Neural progenitor cell (in vitro differentiated cells): ENCODE results near the gene SREBF1. TPM values are rescaled to one million over a fixed set of nuclear protein-coding genes. Genes with fewer than 3 reads are reported as not detected.

Experiments used
- DNase-seq: peaks from one replicate; pipeline ENCODE4 v3.0.0-alpha.2; 2016; ENCODE audit warnings: low spot score
- H2AFZ ChIP-seq: fragments of 200-600 bp; sonication (generic); replicated peaks from 2 replicates; pipeline ENCODE4 v1.6.1; 2016; ENCODE audit warnings: antibody characterized with exemption
- H3F3A ChIP-seq: fragments of 200-600 bp; sonication (generic); 2 replicates; pipeline ENCODE4 v1.6.1; 2016; ENCODE audit warnings: antibody characterized with exemption, low read depth
- H3K27ac ChIP-seq: fragments of 200-600 bp; sonication (generic); 2 replicates; pipeline ENCODE4 v1.5.1; 2016; ENCODE audit warnings: mild to moderate bottlenecking
- H3K27me3 ChIP-seq: fragments of 200-600 bp; sonication (generic); 2 replicates; pipeline ENCODE4 v1.6.1; 2016; ENCODE audit warnings: mild to moderate bottlenecking, moderate library complexity
- H3K36me3 ChIP-seq: fragments of 200-600 bp; sonication (generic); 2 replicates; pipeline ENCODE4 v1.5.1; 2016
- H3K4me1 ChIP-seq: fragments of 200-600 bp; sonication (generic); 2 replicates; pipeline ENCODE4 v1.6.1; 2016; ENCODE audit warnings: mixed run types
- H3K4me2 ChIP-seq: fragments of 200-600 bp; sonication (generic); 2 replicates; pipeline ENCODE4 v1.6.1; 2016
- H3K4me3 ChIP-seq: fragments of 200-600 bp; sonication (generic); 2 replicates; pipeline ENCODE4 v1.5.1; 2016
- H3K79me2 ChIP-seq: fragments of 200-600 bp; sonication (generic); 2 replicates; pipeline ENCODE4 v1.6.1; 2016; ENCODE audit warnings: low read depth
- H3K9ac ChIP-seq: fragments of 200-600 bp; sonication (generic); 2 replicates; pipeline ENCODE4 v1.6.1; 2016
- H3K9me3 ChIP-seq: fragments of 200-600 bp; sonication (generic); 2 replicates; pipeline ENCODE4 v1.5.1; 2016; ENCODE audit warnings: low read depth
- H4K20me1 ChIP-seq: fragments of 200-600 bp; sonication (generic); 2 replicates; pipeline ENCODE4 v1.6.1; 2016; ENCODE audit warnings: low read depth
- H3K27ac Mint-ChIP-seq: 3 replicates; pipeline ENCODE4 v1.8.0; 2021; ENCODE audit warnings: mixed read lengths
- H3K27me3 Mint-ChIP-seq: 2 replicates; pipeline ENCODE4 v1.8.0; 2022; ENCODE audit warnings: low read depth, mild to moderate bottlenecking, inconsistent platforms, moderate library complexity, mixed read lengths; ENCODE audit not compliant: insufficient read depth
- H3K36me3 Mint-ChIP-seq: 3 replicates; pipeline ENCODE4 v1.8.0; 2021; ENCODE audit warnings: mixed read lengths
- H3K4me1 Mint-ChIP-seq: 3 replicates; pipeline ENCODE4 v1.8.0; 2021; ENCODE audit warnings: mixed read lengths
- H3K4me3 Mint-ChIP-seq: 3 replicates; pipeline ENCODE4 v1.8.0; 2021; ENCODE audit warnings: mild to moderate bottlenecking, moderate library complexity, mixed read lengths
- H3K9me3 Mint-ChIP-seq: 3 replicates; pipeline ENCODE4 v1.8.0; 2020; ENCODE audit warnings: mixed read lengths
- CTCF ChIP-seq: fragments of 200-600 bp; sonication (generic); IDR thresholded peaks from 2 replicates; pipeline ENCODE4 v1.5.1; 2017; ENCODE audit warnings: antibody characterized with exemption, mild to moderate bottlenecking
- EZH2 ChIP-seq: fragments of 200-600 bp; sonication (generic); IDR thresholded peaks from 2 replicates; pipeline ENCODE4 v1.6.1; 2017; ENCODE audit warnings: antibody characterized with exemption, mild to moderate bottlenecking, moderate library complexity
- EZH2phosphoT487 ChIP-seq: fragments of 200-600 bp; sonication (generic); IDR thresholded peaks from 2 replicates; pipeline ENCODE4 v1.6.1; 2017; ENCODE audit warnings: antibody characterized with exemption
- total RNA-seq: library from RNA; depleted of rRNA; stranded (reverse); fragments of >200 nt; gene quantifications from 2 replicates; pipeline ENCODE4 v1.2.3, GENCODE V29; 2015; ENCODE audit warnings: low replicate concordance

Gene SREBF1
- total RNA-seq, 1 donor from 2014 or later, result 12.7 TPM

GRCh38 chr17:17768424-17769088, 68.2 kb downstream of the SREBF1 start:
- no peak overlapping the region for H3K4me2 ChIP-seq
- peak overlapping the region; percentile 97 for H3K27ac Mint-ChIP-seq

GRCh38 chr17:17767887-17768418, 68.8 kb downstream of the SREBF1 start:
- Histone ChIP-seq H3K4me3 (no peak overlapping the region), H4K20me1 (peaks cover 90% of the 10 kb centered on the region), H3K4me2 (peak overlapping the region; percentile 67), H3K9me3 (no peaks in the 10 kb centered on the region), H3K27me3 (no peaks in the 10 kb centered on the region), H3K4me1 (peaks cover 55% of the 10 kb centered on the region), H2AFZ (no peak overlapping the region), H3K9ac (no peak overlapping the region), H3K79me2 (peaks cover 10% of the 10 kb centered on the region), H3K27ac (peak overlapping the region; percentile 79), H3K36me3 (no peaks in the 10 kb centered on the region), H3F3A (peaks cover 17% of the 10 kb centered on the region)
- peak overlapping the region; percentile 98 for H3K27ac Mint-ChIP-seq
- peak overlapping the region; percentile 52 for H3K4me3 Mint-ChIP-seq
- no peaks in the 10 kb centered on the region for H3K9me3 Mint-ChIP-seq
- DNase-seq, result no peak
- H3K36me3 Mint-ChIP-seq, result peaks cover 6% of the 10 kb centered on the region
- H3K4me1 Mint-ChIP-seq, result peaks cover 84% of the 10 kb centered on the region
- no peak for TF ChIP-seq EZH2
- TF ChIP-seq EZH2phosphoT487, result no peak
- TF ChIP-seq CTCF, result no peak
- H3K27me3 Mint-ChIP-seq, result peaks cover 9% of the 10 kb centered on the region

More at GRCh38 chr17:17768424-17769088, 68.2 kb downstream of the SREBF1 start:
- Mint-ChIP-seq H3K27me3 (peaks cover 9% of the 10 kb centered on the region), H3K36me3 (peaks cover 6% of the 10 kb centered on the region), H3K4me1 (peaks cover 83% of the 10 kb centered on the region), H3K9me3 (no peaks in the 10 kb centered on the region), H3K4me3 (peak overlapping the region; percentile 52)
- H3K4me1 ChIP-seq, result peaks cover 51% of the 10 kb centered on the region
- H3K27ac ChIP-seq, result no peak overlapping the region
- no peaks in the 10 kb centered on the region for H3K27me3 ChIP-seq
- DNase-seq, result no peak
- peaks cover 89% of the 10 kb centered on the region for H4K20me1 ChIP-seq
- no peak overlapping the region for H2AFZ ChIP-seq
- H3F3A ChIP-seq, result peaks cover 13% of the 10 kb centered on the region
- peaks cover 10% of the 10 kb centered on the region for H3K79me2 ChIP-seq
- no peak overlapping the region for H3K4me3 ChIP-seq
- TF ChIP-seq EZH2phosphoT487, result no peak
- no peaks in the 10 kb centered on the region for H3K36me3 ChIP-seq
- no peaks in the 10 kb centered on the region for H3K9me3 ChIP-seq
- no peak overlapping the region for H3K9ac ChIP-seq

- H3K9me3 ChIP-seq, result no peaks in the 10 kb centered on the region
- H3K36me3 ChIP-seq, result no peaks in the 10 kb centered on the region
- H3K79me2 ChIP-seq, result peaks cover 10% of the 10 kb centered on the region
- Mint-ChIP-seq H3K4me1 (peaks cover 84% of the 10 kb centered on the region), H3K9me3 (no peaks in the 10 kb centered on the region), H3K4me3 (peak overlapping the region; percentile 41), H3K27ac (peak overlapping the region; percentile 98), H3K27me3 (peaks cover 9% of the 10 kb centered on the region), H3K36me3 (peaks cover 6% of the 10 kb centered on the region)
- DNase-seq, result peak; percentile 61
- peak overlapping the region; percentile 67 for H3K4me2 ChIP-seq
- peaks cover 17% of the 10 kb centered on the region for H3F3A ChIP-seq
- peaks cover 92% of the 10 kb centered on the region for H4K20me1 ChIP-seq
- peak overlapping the region; percentile 79 for H3K27ac ChIP-seq
- peaks cover 62% of the 10 kb centered on the region for H3K4me1 ChIP-seq
- H3K27me3 ChIP-seq, result no peaks in the 10 kb centered on the region
- no peak for TF ChIP-seq CTCF
- no peak for TF ChIP-seq EZH2
- no peak for TF ChIP-seq EZH2phosphoT487
- no peak overlapping the region for H3K4me3 ChIP-seq
- no peak overlapping the region for H3K9ac ChIP-seq
- H2AFZ ChIP-seq, result no peak overlapping the region
Observed at GRCh38 chr17:17767154-17767869, 69.5 kb downstream of the SREBF1 start.
